Loucy (cell line): ENCODE measurements around the gene CAMTA1.

Source experiments
- EZH2phosphoT487 ChIP-seq: fragments of 200-600 bp; IDR thresholded peaks from 2 replicates; pipeline ENCODE4 v1.6.1; 2018; ENCODE audit warnings: antibody characterized with exemption, mild to moderate bottlenecking, moderate library complexity, borderline replicate concordance
- TF ChIP-seq, protein P1 (sequence below): fragments of 200-600 bp; sonication (generic); conservative IDR thresholded peaks from 2 replicates; pipeline ENCODE4 v1.5.1; 2014; ENCODE audit warnings: mild to moderate bottlenecking, antibody characterized with exemption, low read length

DNA sequence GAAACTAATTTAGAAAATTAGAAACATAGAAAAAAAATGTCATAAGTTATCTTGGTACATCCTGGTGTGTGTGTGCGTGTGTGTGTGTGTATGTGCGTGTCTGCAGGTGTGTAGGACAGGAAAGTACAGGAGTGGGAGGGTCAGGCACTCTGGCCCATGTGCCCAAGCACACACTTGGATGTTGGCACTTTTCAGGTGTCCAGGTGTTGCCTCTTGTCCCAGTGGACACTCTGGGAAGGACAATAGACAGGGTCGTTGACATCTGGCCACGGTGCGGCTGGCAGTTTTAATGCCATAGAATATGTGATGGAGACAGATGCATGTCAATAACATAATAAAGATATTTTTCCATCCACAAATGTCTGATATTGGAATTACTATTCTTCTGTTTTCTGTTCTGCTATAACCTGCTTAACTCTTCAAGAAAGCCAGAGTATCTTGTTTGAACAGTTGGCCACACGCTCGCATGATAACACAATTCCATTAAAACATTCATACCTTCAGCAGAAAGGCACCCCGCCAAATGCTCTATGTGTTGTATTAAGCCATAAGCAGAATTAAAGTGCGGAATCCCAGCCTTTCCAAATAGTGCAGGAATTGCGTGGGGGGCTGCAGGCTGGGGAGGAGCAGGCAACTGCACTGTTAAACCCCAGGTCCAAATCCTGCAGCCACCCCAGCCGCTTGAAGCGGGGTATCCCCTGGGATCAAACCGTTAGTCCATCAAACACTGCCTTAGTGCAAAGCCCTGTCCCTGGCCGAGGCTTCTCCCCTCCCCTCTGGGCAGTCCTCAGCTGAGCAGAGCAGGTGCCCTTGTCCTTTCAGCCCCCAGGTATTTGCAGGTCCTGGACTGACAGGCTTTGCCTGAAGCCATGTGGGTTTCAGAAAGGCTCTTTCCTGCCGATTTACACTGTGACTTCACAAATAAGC is 390.0 kb downstream of the CAMTA1 start:
- TF ChIP-seq, protein P1, sequence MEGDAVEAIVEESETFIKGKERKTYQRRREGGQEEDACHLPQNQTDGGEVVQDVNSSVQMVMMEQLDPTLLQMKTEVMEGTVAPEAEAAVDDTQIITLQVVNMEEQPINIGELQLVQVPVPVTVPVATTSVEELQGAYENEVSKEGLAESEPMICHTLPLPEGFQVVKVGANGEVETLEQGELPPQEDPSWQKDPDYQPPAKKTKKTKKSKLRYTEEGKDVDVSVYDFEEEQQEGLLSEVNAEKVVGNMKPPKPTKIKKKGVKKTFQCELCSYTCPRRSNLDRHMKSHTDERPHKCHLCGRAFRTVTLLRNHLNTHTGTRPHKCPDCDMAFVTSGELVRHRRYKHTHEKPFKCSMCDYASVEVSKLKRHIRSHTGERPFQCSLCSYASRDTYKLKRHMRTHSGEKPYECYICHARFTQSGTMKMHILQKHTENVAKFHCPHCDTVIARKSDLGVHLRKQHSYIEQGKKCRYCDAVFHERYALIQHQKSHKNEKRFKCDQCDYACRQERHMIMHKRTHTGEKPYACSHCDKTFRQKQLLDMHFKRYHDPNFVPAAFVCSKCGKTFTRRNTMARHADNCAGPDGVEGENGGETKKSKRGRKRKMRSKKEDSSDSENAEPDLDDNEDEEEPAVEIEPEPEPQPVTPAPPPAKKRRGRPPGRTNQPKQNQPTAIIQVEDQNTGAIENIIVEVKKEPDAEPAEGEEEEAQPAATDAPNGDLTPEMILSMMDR: no peak
- no peak for TF ChIP-seq EZH2phosphoT487
